Measurements from ENCODE around the gene EFCAB5.

DNA sequence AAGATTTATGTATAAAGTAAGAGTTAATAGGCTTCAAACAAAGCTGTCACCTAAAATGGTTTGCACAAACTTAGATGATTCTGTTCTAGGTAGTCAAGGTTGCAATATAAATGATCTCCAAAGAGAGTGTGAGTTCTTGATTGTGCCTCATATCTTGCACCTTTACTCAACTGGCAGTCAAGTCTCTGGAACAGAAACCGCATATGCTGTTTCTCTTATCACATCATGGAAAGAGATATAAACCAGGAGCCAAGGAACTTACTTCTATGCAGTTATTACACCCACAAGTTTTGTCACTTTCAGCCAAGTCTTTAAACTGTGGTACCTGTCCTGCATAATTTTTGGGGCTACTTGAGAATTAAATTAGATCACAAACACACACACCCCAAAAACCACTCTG, 16.6 kb upstream of the EFCAB5 start:
- TF ChIP-seq, protein P1, sequence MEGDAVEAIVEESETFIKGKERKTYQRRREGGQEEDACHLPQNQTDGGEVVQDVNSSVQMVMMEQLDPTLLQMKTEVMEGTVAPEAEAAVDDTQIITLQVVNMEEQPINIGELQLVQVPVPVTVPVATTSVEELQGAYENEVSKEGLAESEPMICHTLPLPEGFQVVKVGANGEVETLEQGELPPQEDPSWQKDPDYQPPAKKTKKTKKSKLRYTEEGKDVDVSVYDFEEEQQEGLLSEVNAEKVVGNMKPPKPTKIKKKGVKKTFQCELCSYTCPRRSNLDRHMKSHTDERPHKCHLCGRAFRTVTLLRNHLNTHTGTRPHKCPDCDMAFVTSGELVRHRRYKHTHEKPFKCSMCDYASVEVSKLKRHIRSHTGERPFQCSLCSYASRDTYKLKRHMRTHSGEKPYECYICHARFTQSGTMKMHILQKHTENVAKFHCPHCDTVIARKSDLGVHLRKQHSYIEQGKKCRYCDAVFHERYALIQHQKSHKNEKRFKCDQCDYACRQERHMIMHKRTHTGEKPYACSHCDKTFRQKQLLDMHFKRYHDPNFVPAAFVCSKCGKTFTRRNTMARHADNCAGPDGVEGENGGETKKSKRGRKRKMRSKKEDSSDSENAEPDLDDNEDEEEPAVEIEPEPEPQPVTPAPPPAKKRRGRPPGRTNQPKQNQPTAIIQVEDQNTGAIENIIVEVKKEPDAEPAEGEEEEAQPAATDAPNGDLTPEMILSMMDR (conservative IDR thresholded peaks at IDR 0.05; ENCODE audit: low read depth in 2 of 2): no peak
- TF ChIP-seq POLR2AphosphoS5 (IDR thresholded peaks at IDR 0.05; ENCODE audit: low read depth): no peak
- TF ChIP-seq ZNF462 (CRISPR knock-in tag; IDR thresholded peaks at IDR 0.05): no peak
- no peak for TF ChIP-seq CREB1 (CRISPR knock-in tag; IDR thresholded peaks at IDR 0.05; ENCODE audit: low read depth)
- TF ChIP-seq EZH2 (IDR thresholded peaks at IDR 0.05; ENCODE audit: low read depth, unreplicated experiment): no peak
- no peak for TF ChIP-seq REST (IDR thresholded peaks at IDR 0.05; ENCODE audit: unreplicated experiment)
- TF ChIP-seq, protein P2, sequence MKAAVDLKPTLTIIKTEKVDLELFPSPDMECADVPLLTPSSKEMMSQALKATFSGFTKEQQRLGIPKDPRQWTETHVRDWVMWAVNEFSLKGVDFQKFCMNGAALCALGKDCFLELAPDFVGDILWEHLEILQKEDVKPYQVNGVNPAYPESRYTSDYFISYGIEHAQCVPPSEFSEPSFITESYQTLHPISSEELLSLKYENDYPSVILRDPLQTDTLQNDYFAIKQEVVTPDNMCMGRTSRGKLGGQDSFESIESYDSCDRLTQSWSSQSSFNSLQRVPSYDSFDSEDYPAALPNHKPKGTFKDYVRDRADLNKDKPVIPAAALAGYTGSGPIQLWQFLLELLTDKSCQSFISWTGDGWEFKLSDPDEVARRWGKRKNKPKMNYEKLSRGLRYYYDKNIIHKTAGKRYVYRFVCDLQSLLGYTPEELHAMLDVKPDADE (IDR thresholded peaks at IDR 0.05): no peak
- no peak for TF ChIP-seq JUNB (IDR thresholded peaks at IDR 0.05; ENCODE audit: unreplicated experiment)
- TF ChIP-seq NANOG (IDR thresholded peaks at IDR 0.05; ENCODE audit: borderline replicate concordance): no peak
- TF ChIP-seq STAT1 (IDR thresholded peaks at IDR 0.05; ENCODE audit: unreplicated experiment): no peak
- TF ChIP-seq EZH2phosphoT487 (IDR thresholded peaks at IDR 0.05; ENCODE audit: unreplicated experiment): no peak
- TF ChIP-seq ZNF331 (CRISPR knock-in tag; IDR thresholded peaks at IDR 0.05; ENCODE audit: low read depth): no peak

All from GM23338 (cell line).